GM18499 (cell line): ENCODE results near the gene P2RY8.
"Not testable (repeated sequence)": the region's sequence is repeated elsewhere in the genome, so short reads cannot be mapped to it uniquely, and the experiment has no call there.

Experiments
- ATAC-seq: cut with Tn5 transposase; IDR thresholded peaks from one replicate; pipeline ENCODE4 v1.9.1; 2021; ENCODE audit warnings: moderate number of reproducible peaks; ENCODE audit not compliant: insufficient read depth, unreplicated experiment

P2RY8 gene

DNA sequence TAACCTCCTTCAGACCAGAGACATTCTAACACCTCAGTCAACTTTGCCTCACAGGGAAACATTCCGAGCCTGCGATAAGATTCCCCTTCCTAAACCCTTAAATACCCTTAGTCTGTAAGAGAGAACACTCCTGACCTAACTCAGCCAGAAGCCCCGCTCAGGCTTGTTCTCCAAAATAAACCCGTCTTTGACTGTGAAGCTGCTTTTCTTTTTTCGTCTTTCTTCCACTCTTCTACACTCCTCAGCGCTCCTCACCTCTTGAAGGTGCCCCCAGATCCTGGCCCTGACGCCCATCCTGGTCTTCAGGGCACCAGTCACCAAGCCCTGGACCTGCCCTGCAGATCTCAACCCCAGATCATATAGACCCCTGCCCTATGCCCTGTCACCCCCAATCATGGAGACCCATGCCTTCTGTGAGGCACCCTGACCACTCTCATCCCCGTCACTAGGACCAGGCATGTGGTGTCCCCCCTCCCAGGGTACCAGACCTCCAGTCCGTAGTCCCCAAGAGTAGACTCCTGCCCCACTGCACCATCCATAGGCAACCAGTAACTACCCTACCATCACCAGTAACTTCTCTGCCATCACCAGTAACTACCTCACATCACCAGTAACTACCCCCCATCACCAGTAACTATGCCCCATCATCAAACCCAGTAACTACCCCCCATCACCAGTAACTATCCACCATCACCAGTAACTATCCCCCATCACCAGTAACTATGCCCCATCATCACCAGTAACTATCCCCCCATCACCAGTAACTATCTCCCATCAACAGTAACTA is 87.8 kb downstream of the P2RY8 start:
- no peak for ATAC-seq

DNA sequence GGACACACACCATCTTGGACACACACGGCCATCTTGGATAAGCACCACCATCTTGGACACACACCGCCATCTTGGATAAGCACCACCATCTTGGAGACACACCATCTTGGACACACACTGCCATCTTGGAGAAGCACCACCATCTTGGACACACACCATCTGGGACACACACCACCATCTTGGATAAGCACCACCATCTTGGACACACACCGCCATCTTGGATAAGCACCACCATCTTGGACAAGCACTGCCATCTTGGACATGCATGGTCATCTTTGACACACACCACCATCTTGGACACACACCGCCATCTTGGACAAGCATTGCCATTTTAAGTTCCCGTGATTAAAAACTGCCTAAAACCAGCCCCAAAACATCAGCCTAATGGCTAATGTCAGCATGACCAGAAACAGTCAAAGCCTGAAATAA is 88.4 kb downstream of the P2RY8 start:
- not testable (repeated sequence) for ATAC-seq

DNA sequence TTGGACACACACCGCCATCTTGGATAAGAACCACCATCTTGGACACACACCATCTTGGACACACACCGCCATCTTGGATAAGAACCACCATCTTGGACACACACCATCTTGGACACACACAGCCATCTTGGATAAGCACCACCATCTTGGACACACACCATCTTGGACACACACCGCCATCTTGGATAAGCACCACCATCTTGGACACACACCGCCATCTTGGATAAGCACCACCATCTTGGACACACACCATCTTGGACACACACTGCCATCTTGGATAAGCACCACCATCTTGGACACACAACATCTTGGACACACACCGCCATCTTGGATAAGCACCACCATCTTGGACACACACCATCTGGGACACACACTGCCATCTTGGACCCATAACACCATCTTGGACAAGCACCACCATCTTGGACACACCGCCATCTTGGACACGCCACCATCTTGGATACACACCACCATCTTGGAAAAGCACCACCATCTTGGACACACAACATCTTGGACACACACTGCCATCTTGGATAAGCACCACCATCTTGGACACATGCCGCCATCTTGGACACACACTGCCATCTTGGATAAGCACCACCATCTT is 88.9 kb downstream of the P2RY8 start:
- ATAC-seq = not testable (repeated sequence)

DNA sequence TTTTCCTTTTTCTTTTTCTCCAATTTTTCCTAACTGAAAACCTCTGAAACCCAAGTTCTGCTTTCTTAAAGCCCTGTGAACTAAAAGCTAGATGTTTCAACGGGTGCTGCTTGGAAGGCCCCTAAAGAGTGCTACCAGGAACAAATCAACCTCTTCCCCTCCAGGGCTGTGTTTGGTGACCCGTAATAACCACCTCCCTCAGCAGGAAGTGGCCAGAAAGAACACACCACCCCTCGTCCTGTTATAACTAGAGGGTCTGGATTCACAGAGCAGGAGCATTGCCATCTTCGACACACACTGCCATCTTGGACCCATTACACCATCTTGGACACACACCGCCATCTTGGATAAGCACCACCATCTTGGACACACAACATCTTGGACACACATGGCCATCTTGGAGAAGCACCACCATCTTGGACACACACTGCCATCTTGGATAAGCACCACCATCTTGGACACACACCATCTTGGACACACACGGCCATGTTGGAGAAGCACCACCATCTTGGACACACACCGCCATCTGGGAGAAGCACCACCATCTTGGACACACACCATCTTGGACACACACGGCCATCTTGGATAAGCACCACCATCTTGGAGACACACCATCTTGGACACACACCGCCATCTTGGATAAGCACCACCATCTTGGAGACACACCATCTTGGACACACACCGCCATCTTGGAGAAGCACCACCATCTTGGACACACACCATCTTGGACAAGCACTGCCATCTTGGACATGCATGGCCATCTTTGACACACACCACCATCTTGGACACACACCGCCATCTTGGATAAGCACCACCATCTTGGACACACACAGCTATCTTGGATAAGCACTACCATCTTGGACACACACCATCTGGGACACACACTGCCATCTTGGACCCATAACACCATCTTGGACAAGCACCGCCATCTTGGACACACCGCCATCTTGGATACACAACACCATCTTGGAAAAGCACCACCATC is 89.7 kb downstream of the P2RY8 start:
- not testable (repeated sequence) for ATAC-seq

DNA sequence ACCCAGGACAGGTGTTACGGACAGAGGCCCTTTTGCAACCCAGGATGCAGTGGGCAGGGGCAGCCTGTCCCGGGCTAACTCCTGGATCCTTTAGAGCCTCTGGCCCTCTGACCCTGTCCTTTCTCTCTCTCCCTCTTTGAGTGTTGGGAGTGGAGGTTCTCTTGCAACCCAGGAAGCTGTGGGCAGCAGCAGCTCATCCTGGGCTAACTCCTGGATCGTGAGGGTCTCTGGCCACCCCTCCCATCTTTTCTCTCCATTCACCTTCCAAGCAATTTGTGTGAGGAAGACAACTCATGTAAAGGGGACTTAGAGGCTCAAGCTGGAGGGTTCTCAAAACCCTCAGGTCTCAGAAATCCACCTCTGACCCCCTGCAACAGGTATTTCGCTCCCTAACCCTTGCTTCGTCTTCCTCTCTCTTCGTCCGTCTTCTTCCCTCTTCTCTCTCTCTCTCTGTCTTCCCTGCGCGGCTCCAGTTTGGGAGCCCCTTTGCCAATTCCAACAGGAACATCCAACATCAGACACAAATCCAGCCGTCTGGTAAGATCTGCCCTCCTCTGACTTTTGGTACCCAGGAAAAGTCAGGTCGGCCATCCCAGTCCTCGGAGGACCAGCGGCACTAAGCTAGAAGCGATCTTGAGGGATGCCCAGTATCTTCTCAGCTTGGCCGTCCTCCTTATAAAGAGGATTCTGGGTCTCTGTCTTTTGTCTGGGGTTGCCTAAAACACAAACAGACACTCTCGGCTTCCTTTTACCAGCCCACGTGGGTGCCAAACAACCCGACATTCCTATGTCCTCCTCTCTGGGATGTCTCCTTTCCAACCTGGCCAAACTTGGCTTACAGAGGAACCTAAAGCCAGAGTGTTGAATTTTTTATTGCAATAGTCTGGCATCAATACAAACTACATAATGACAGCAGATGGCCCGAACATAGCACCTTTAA is 92.2 kb downstream of the P2RY8 start:
- ATAC-seq = no peak

DNA sequence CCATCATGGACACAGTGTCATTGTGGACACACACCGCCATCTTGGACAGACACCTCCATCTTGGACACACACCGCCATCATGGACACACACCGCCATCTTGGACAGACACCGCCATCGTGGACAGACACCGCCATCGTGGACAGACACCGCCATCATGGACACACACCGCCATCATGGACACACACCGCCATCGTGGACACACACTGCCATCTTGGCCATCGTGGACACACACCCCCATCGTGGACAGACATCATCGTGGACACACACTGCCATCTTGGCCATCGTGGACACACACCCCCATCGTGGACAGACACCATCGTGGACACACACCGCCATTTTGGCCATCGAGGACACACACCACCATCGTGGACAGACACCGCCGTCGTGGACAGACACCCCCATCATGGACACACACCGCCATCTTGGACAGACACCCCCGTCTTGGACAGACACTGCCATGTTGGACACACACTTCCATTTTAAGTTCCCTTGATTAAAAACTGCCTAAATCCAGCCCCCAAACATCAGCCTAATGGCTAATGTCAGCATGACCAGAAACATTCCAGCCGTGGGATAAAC is 93.4 kb downstream of the P2RY8 start:
- no peak for ATAC-seq

DNA sequence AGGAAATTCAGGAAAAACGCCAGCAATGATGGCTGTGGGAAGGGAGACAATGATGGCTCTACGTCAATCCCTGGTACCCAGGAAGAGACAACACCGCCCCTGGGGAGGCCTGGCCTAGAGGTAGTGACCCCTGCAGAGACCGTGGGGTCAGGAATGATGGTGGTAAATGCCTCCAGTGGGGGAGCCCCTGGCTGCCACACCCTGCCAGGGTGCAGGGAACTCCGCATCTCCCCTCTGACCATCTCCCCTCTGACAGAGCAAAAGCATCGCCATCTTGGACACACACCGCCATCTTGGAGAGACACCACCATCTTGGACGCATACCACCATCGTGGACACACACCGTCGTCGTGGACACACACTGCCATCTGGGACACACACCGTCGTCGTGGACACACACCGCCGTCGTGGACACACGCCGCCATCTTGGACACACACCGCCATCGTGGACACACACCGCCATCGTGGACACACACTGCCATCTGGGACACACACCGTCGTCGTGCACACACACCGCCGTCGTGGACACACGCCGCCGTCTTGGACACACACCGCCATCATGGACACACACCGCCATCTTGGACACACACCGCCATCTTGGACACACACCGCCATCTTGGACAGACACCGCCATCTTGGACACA is 94.1 kb downstream of the P2RY8 start:
- no peak for ATAC-seq

DNA sequence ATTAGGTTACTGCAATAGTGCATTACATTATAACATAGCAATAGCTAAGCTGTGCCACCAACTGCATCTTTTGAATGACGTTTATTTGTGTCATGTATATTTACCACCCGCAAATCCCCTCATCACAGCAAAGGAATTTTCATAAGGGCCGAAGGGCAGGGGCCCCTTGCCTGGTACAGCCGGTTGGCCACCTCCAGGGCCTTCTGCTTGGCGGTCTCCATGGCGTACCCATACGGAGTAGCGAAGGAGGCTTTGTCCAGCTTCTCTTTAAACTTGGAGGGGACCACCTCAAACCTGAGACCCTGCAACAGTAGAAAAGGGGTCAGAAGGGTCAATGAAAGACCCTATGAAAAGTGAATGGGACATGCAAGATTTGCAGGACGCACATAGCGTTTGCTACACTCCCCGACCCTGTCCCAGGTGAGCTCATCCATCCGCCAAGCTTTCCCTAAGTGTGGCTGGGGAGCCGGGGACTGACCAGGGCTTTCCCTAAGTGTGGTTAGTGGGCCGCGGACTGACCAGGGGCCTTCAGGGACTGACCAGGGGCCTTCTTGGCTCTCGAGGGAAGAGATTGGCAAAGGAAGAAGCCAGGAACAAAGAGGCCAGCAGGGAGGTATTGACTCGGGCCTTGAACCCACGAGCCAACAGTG is 94.8 kb downstream of the P2RY8 start:
- ATAC-seq = no peak

DNA sequence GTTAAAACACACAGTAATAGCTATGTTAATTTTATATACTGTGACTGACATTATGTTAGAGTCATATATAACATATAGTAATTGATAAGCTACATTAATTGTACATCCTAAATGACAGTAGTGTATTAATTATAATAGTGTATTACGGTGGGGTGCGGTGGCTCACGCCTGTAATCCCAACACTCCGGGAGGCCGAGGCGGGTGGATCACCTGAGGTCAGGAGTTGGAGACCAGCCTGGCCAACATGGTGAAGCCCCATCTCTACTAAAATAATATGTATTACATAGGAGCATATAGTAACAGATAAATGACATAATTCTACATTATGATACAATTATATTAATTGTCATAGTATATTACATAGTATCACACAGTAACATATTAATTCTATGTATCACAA is 96.5 kb downstream of the P2RY8 start:
- no peak for ATAC-seq

DNA sequence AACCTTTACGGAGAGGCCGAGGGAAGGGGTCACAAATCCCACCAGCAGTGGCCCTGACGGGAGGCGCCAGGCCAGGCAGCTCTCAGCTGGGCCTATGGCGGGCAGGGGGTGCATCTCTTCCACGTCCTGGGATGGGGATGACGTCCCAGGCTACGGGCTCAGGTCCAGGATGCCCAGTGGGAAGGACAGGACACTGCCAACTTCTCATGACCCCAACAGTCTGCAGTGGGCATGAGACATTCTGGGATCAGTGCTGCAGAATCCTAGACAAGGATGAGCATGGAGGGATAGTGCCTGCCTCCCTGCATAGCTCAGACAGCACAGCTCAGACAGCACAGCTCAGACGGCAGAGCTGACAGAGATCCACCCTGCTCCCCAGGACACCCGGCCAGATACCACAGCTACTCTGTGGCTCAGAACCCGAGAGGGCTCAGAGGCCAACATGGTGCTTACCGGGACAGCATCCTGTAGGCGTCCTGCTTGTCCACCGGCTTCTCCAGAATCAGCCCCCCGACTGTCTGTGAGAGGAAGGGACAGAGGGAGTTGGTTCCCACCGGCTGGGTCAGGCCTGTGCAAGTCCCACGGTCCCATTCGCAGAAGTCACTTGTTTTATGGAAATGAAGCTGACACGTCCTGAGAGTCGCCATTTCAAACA is 101.6 kb downstream of the P2RY8 start:
- ATAC-seq = no peak

DNA sequence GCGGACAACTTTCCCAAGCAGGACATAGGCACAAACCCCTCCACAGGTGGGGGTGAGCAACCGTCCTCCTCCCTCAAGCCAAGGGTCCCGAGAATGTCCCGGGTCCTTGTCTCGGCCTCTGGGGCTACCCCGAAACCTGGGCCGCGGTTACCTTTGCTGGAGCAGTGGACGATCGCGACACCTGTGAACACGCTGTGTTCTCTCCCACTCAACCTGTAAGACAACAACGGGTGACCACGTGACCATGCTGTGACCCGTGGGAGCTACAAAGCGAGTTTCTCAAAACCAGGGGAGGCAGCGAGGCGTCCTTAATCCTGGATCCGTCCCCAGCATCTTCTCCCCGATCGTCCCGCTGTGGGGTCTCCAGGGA is 102.1 kb downstream of the P2RY8 start:
- ATAC-seq = no peak

DNA sequence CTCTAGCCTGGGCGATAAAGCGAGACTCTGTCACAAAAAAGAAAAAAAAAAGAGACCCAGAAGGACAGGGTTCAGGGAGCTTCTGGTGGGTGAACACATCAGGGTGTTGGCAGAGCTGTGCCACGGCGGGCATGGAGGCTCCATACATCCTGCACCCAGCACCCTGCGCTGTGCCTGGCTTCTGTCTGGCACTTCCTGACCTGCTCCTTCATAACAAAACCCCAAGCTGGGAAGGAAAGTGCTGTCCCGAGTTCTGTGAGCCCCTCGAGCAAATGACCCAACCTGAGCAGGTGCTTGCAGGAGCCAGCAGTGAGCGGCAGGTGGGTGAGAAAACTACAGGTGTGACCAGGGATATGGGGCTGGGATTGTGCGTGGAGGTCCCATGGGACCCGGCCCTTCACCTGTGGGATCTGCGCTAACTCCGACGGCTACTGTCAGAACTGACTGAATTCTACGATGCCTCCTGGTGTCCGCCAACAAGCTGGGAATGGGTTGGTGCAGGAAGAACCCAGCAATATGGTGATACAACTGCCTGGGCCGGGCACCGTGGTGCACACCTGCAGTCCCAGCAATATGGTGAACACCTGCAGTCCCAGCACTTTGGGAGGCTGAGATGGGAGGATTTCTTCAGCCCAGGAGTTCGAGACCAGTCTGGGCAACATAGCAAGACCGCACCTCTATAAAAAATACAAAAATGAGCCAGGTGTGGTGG is 103.2 kb downstream of the P2RY8 start:
- ATAC-seq = no peak

DNA sequence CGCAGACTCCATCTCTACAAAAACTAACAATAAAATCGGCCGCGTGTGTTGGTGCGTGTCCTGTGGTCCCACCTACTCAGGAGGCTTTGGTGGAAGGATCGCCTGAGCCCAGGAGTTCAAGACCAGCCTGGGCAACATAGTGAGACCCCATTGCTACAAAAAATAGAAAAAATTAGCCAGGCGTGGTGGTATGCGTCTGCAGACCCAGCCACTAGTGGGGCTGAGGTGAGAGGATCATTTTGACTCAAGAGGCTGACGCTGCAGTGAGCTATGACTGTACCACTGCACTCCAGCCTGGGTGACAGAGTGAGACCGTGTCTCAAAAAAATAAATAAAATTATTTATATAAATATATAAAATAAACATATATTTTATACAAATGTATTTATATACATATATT is 106.5 kb downstream of the P2RY8 start:
- ATAC-seq = no peak

DNA sequence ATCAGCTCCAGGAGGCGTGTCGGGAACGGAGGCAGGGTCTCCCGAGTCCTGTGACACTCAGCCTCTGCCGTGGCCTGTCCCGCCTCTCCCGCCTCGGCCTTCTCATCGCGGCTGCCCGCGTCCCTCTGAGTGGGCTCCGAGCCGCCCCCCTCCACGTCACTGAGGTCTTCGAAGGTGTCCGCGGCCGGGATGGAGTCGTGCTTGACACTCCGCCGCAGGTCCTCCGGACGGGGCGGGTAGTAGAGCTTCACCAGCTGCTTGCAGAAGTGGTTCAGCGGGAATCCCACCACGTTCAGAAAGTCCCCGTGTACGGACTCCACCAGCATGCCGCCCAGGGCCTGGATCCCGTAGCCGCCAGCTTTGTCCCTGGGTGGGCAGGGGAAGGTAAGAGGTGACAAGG is 109.2 kb downstream of the P2RY8 start:
- ATAC-seq = no peak

DNA sequence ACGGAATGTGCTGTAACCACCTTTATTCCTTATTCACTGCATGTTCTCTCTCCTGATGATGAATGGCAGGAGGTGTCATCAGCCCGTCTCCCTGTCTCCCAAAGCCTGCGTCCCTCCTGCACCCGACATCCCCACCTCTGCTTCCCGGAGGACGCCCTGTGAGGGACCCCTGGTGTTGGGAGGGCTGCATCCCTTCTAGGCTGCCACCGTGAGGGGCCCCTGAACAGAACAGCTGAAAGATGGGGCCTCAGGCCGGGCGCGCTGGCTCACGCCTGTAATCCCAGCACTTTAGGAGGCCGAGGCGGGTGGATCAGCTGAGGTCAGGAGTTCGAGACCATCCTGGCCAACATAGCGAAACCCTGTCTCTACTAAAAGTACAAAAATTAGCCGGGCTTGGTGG is 110.7 kb downstream of the P2RY8 start:
- not testable (repeated sequence) for ATAC-seq

DNA sequence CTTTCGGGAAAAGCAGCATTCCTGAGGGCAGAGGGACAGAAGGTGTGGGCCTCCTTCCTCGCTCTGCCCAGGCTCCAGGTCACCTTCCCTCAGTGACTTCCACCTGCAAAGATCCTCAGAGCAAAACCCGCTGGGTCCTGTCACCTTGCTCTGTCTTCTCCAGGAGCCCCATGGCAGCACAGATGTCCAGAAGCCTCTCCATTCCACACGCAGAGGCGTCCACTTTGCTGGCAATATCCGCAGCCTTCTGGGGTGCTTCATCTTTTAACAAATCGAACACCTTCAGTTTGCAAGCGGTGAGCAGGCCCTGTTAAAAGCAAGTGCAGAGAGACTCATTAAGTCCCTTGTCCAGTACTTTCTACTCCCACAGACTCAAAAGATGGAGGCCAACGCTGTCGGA is 111.6 kb downstream of the P2RY8 start:
- no peak for ATAC-seq

DNA sequence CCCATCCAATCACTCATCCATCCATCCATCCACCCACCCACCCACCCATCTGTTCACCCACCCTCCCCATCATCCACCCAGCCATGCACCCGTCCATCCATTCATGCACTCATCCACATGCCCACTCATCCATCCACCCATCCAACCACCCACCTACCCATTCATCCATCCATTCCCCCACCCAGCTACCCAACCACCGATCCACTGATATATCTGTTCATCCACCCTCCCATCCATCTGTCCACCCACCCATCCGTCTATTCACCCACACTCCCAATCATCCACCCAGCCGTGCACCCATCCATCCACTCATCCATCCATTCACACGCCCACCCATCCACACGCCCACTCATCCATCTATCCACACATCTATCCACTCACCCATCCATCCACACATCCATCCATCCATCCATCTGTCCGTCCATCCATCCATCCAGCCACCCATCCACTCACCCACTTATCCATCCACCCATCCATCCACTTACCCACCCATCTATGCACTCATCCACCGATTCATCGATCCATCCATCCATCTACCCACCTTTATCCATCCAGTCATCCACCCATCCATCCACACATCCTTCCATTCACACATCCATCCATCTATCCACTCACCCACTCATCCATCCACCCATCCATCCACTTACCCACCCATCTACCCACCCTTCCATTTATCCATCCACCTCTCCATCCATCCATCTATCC is 112.7 kb downstream of the P2RY8 start:
- ATAC-seq = no peak
